ENCODE measurements around the gene RNF25. TPM values are rescaled to one million over a fixed set of nuclear protein-coding genes. Genes with fewer than 3 reads are reported as not detected.
A peak's percentile ranks its signal among the peaks of the same experiment; 100 is the strongest.

The RNF25 gene
- total RNA-seq, 1 experiment from 2014 or later = 27.2 TPM

GRCh38 chr2:218645126-218645525 lies 26.7 kb downstream of the RNF25 start:
- CTCF ChIA-PET = no interaction called here
- TF ChIP-seq EZH2 (IDR thresholded peaks at IDR 0.05; ENCODE audit: low read depth) (no peak), CTCF (conservative IDR thresholded peaks at IDR 0.05) (no peak)
- intact Hi-C loops (cut with micrococcal nuclease; ENCODE audit: unreplicated experiment) = loop anchor here (5.0 kb wide), 1 partner anchor 458 kb away; no protein-coding TSS in a partner anchor

GRCh38 chr2:218644721-218645120 lies 27.1 kb downstream of the RNF25 start:
- CTCF ChIA-PET = no interaction called here
- TF ChIP-seq CTCF (conservative IDR thresholded peaks at IDR 0.05) (no peak), EZH2 (IDR thresholded peaks at IDR 0.05; ENCODE audit: low read depth) (no peak)
- intact Hi-C loops (cut with micrococcal nuclease; ENCODE audit: unreplicated experiment) = loop anchor here (5.0 kb wide), 1 partner anchor 457 kb away; no protein-coding TSS in a partner anchor
- 0 out of 2 replicates have a peak, but pooled peaks cover 11% of the 10 kb centered on the region for H3K79me2 ChIP-seq (ENCODE audit: low read depth)
- H3K4me3 ChIP-seq = no peak overlapping the region
- BruUV-seq (replicated peaks) = TSS peak; percentile 23
- no peaks in the 10 kb centered on the region for H3K9me2 ChIP-seq (ENCODE audit: insufficient read depth)
- H3F3A ChIP-seq (ENCODE audit: insufficient read depth, low read depth) = peaks cover 3% of the 10 kb centered on the region; the same call in 1 of the 2 replicates
- H3K4me2 ChIP-seq = no peak overlapping the region
- DNase-seq = no peak
- H3K27ac ChIP-seq = peak overlapping the region; percentile 81
- POLR2A ChIA-PET (ENCODE audit: unreplicated experiment) = no interaction called here
- no peaks in the 10 kb centered on the region for H3K9me3 ChIP-seq (ENCODE audit: insufficient read depth, low read depth)
- H4K20me1 ChIP-seq (ENCODE audit: insufficient read depth) = peaks cover 6% of the 10 kb centered on the region; the same call in 1 of the 2 replicates
- peaks cover 12% of the 10 kb centered on the region; the same call in 1 of the 2 replicates for H3K4me1 ChIP-seq (replicated peaks; ENCODE audit: insufficient read depth)
- H3K27me3 ChIP-seq (ENCODE audit: insufficient read depth, low read depth) = no peaks in the 10 kb centered on the region
- peaks cover 16% of the 10 kb centered on the region; the same call in 1 of the 2 replicates for H3K36me3 ChIP-seq (ENCODE audit: low read depth)
- H2AFZ ChIP-seq = no peak overlapping the region

More at GRCh38 chr2:218645126-218645525, 26.7 kb downstream of the RNF25 start:
- H3K4me3 ChIP-seq = no peak overlapping the region
- H3F3A ChIP-seq (ENCODE audit: insufficient read depth, low read depth) = peaks cover 7% of the 10 kb centered on the region; the same call in 1 of the 2 replicates
- POLR2A ChIA-PET (ENCODE audit: unreplicated experiment) = no interaction called here
- no peaks in the 10 kb centered on the region for H3K27me3 ChIP-seq (ENCODE audit: insufficient read depth, low read depth)
- H3K79me2 ChIP-seq (ENCODE audit: low read depth) = 0 out of 2 replicates have a peak, but pooled peaks cover 11% of the 10 kb centered on the region
- H3K9me2 ChIP-seq (ENCODE audit: insufficient read depth) = no peaks in the 10 kb centered on the region
- peaks cover 16% of the 10 kb centered on the region; the same call in 1 of the 2 replicates for H3K36me3 ChIP-seq (ENCODE audit: low read depth)
- no peak for DNase-seq
- H3K27ac ChIP-seq = peak overlapping the region; percentile 81
- no peaks in the 10 kb centered on the region for H3K9me3 ChIP-seq (ENCODE audit: insufficient read depth, low read depth)
- peaks cover 12% of the 10 kb centered on the region; the same call in 1 of the 2 replicates for H3K4me1 ChIP-seq (replicated peaks; ENCODE audit: insufficient read depth)
- H4K20me1 ChIP-seq (ENCODE audit: insufficient read depth) = peaks cover 6% of the 10 kb centered on the region; the same call in 1 of the 2 replicates
- H2AFZ ChIP-seq = no peak overlapping the region
- BruUV-seq (replicated peaks) = no TSS peak
- H3K4me2 ChIP-seq = no peak overlapping the region

DNA sequence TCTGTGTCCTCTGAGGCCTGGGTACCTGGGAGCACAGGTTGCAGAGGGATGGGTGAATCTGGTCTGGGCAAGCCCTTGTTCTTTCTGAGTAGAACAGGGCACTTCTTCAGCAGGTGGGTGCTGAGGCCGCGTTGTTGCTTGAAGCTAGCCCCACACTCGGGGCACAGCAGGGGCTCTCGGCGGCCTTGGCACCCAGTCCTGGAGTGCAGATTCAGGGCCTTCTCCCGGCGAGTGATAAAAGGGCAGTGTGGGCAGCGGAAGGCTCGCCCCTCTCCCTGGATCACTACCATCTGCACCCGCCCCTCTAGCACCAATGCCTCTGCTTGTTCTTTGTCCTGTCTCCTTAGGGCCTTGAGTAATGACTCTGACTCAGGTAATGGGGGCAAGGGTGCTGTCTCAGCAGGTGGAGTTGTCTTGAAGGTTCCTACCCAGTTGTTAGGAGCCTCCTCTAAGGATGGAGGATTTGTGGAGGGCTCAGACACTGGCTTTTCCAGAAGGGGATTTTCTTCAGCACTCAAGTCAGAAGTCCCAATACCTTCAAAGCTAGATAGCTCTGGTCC lies 28.0 kb downstream of the RNF25 start:
- TF ChIP-seq EZH2 (IDR thresholded peaks at IDR 0.05; ENCODE audit: low read depth) = no peak
- no peaks in the 10 kb centered on the region for H3K9me2 ChIP-seq (ENCODE audit: insufficient read depth)
- no TSS peak for BruUV-seq (replicated peaks)
- 0 out of 2 replicates have a peak, but pooled peaks cover 11% of the 10 kb centered on the region for H3K79me2 ChIP-seq (ENCODE audit: low read depth)
- H2AFZ ChIP-seq = no peak overlapping the region
- peak overlapping the region; percentile 81 for H3K27ac ChIP-seq
- H3F3A ChIP-seq (ENCODE audit: insufficient read depth, low read depth) = no peaks in the 10 kb centered on the region; the same call in 1 of the 2 replicates
- peaks cover 6% of the 10 kb centered on the region; the same call in 1 of the 2 replicates for H4K20me1 ChIP-seq (ENCODE audit: insufficient read depth)
- H3K4me2 ChIP-seq = no peak overlapping the region
- CTCF ChIA-PET = no interaction called here
- intact Hi-C loops (cut with micrococcal nuclease; ENCODE audit: unreplicated experiment) = no loop called here
- peaks cover 16% of the 10 kb centered on the region for H3K36me3 ChIP-seq (ENCODE audit: low read depth)
- no peak overlapping the region for H3K4me3 ChIP-seq
- no peak for DNase-seq
- POLR2A ChIA-PET (ENCODE audit: unreplicated experiment) = no interaction called here
- H3K4me1 ChIP-seq (replicated peaks; ENCODE audit: insufficient read depth) = peaks cover 12% of the 10 kb centered on the region; the same call in 1 of the 2 replicates
- no peaks in the 10 kb centered on the region for H3K9me3 ChIP-seq (ENCODE audit: insufficient read depth, low read depth)
- no peaks in the 10 kb centered on the region for H3K27me3 ChIP-seq (ENCODE audit: insufficient read depth, low read depth)

Data from PC-9 (cell line).